Raji (cell line): ENCODE results near the gene KCNK17.

Experiments used
- POLR2A ChIP-seq: IDR thresholded peaks from 2 replicates; pipeline ENCODE4 v1.6.1; 2011; ENCODE audit warnings: low read depth, low read length, control low read depth; ENCODE audit not compliant: insufficient read depth

KCNK17 gene

DNA sequence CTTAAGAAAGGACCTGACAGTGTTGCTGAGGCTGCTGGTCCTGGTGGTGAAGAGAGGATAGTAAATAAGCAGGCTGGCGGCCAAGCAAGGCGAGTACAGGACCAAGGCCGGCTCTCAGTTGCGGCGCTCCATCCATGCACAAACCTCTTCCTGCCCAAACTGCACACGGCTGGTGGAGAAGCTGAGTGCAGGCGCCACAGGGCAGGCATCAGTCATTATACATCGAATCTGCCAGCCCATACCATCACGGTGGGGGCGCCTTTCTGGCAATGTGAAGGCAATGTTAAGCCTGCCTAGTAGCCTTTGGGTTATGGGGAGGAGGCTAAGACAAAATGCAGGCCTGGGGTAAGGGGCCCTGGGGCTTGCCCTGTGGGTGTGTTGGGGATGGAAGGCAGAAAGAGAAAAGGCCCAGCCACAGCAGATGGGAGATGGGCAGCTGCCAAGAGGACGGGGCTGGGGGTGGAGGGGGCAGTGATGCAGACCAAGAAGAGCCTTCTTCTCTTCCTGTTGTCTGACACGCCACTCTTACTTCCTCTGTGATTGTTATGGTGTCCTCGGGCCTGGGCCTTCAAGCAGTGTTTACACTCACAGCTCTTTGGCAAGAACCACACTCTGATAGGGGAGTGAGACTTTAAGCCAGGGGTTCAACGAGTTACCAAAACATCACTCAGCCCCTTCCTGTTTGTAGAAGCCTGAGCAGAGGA, 28.6 kb upstream of the KCNK17 start:
- TF ChIP-seq POLR2A, result no peak

DNA sequence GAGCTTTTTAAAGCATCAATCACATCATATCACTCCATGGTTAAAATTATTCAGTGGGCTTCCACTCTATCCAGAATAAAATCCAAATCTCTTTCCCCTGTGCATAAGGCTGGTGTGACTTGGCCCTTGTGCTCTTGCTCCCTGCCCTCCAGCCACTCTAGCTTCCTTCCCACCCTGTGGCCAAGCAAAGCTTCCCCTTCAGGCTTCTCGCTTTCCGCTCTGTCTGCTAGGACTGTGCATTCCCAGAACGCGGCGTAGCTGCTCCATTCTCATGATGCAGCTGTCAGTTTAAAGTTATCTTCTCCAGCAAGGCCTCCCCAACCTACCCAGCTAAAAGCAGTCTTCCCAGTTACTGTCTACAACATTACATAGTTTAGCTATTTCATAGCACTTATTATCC, 27.7 kb upstream of the KCNK17 start:
- no peak for TF ChIP-seq POLR2A

GRCh38 chr6:39341352-39341751, 27.1 kb upstream of the KCNK17 start:
- TF ChIP-seq POLR2A, result no peak

- no peak for TF ChIP-seq POLR2A
Observed at GRCh38 chr6:39339868-39340550, 25.8 kb upstream of the KCNK17 start.

- TF ChIP-seq POLR2A, result no peak
Observed at GRCh38 chr6:39339096-39339867, 25.1 kb upstream of the KCNK17 start.

DNA sequence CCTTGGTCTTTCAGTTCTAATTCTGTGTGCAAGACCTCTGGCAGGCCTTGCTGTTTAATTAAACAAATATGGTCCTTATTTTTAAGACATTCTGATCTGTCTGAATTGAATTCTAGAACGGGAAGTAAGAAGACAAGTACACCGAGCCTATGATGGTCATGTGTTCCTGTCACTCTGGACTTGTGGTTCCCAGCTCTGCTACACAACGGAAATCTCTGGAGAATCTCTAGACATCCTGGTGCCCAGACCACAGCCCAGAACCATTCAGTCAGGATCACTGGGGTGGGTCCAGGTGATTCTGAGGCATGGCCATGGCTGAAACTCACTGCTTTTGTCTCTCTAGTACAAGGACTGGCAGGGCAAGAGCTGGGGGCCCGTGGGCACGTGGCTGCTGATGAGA, 24.2 kb upstream of the KCNK17 start:
- no peak for TF ChIP-seq POLR2A

GRCh38 chr6:39335780-39336545, 21.7 kb upstream of the KCNK17 start:
- TF ChIP-seq POLR2A, result no peak

DNA sequence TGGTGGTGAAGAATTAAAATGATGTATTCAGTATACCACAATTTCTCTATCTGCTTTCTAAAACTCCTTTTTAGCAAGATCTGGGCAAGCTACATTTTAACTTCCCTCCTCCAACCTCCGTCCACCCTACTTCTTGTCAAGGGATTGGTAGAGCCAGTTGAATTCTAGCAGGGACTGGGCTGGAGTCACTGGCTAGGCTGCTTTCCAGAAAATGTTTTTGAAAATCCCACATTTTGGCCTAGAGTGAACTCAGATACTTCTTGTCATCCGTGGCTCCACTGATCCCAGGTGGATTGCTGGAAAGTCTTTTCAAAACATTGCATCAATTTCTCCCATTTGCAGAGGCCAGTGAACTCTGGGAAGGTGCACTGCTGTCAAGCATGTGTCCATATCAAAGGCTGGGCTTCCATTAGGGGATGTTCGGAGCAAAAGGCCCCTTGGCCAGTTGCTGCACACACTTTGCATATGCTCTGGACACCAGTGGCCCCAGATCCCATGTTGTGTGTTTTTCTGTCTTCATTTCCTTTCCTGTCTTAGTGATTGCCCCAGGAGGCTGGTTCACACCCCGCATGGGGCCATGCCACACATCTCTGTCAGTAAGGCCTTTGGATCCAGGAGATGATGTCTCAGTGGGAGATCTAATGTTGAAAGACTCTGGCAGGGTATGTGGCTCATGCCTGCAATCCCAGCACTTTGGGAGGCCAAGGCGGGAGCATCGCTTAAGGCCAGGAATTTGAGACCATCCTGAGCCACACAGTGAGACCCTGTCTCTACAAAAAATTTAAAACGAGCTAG, 19.6 kb upstream of the KCNK17 start:
- TF ChIP-seq POLR2A, result no peak

GRCh38 chr6:39330476-39330875, 16.3 kb upstream of the KCNK17 start:
- TF ChIP-seq POLR2A, result no peak

GRCh38 chr6:39330057-39330456, 15.8 kb upstream of the KCNK17 start:
- no peak for TF ChIP-seq POLR2A

DNA sequence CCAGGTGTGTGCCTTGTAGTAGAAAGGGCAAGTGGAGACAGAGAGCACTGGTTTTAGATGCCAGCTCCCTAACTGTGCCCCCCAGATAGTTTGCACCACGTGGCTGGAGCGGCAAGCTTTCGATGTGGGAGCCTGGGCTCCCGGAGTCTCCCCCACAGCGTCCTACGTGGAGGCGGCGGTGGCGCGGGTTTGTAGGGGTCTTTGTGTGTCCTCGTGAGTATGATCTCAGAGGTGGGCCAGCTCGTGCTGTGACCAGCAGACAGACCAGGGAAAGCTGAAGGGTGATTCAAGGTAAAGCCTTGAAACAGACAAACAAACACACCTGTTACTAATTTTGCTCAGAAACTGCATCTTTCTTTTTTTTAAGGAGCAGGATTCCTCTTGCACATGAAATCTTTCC, 13.8 kb upstream of the KCNK17 start:
- TF ChIP-seq POLR2A, result no peak

DNA sequence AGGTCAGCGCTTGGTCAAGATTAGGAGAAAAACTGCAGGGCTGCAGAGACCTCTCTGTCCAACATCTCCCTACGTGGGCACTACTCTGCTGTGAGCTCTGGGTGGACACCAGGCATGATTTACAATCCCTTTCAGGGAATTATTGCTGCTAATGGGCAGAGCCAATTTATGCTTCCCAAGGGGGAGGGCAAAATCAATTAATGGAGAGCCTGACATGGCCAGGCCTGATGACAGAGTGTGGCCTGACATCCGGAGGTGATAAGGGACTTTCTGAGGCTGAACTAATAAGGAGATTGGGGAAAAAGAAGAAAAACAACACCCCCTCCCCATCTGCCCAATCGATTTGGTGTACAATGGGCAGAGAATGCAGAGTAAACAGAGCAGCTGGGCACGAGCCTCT, 13.3 kb upstream of the KCNK17 start:
- no peak for TF ChIP-seq POLR2A

DNA sequence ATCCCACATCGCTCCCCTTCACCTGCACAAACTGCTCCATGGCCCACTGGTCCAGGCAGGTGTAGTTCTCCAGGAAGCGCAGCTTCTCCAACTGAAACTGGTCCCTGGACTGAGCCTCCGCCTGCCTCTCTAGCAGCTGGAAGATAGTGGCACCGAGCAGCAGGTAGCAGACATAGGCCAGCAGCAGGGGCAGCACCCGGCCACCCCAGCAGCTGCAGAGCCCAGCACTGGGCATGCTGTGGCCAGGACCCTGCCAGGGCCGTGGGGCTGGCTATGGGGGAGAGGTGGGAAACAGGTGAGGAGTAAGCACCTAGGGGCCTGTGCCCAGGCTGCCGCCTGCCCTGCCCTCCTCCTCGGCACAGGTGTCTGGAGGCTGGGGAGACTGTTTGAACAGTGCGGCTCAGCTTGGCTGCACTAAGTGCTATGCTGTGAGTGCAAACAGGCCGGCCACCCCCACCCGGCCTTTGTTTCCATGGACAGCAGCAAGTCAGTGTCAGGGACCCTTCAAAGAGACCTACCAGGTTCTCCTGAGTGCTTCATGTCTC, 8.2 kb upstream of the KCNK17 start, which contains the start of gene KCNK16:
Gene KCNK16, minus strand, starts transcription at position 397 of the 545 bp plus-strand sequence. Its CDS starts 162 bp downstream, at position 235.
- no peak for TF ChIP-seq POLR2A

DNA sequence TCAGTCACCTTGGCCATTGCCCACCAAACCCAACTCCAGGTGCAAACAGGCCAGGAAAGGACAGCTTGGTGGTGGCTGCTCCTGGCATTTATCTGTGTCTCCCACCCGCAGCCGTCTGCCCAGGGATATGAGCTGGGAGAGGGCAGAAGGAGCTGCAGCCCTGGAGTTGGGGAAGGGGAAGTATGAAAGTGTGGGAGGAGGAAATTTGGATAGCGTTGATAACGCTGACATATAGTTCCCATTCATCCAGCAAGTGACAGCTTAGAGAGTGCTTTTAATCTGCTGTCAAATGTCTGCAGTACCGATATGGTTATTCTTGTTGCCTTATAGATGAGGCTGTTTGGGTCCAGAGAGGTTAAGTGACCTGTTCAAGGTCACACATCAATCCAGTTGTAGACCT, 7.5 kb upstream of the KCNK17 start:
- no peak for TF ChIP-seq POLR2A
